PC-9 (cell line): ENCODE results near the gene AGAP3. TPM values are rescaled to one million over a fixed set of nuclear protein-coding genes. Genes with fewer than 3 reads are reported as not detected.

Experiments used
- BruUV-seq: library from RNA; stranded (reverse); fragments of 400-500 nt; replicated peaks from 2 replicates; lab custom pipeline; 2021; lab: Mats Ljungman, UMichigan
- CTCF ChIA-PET: fragments of 300-600 bp; sonication (Branson Sonifier 250); formaldehyde crosslinking; loops from one replicate; lab custom pipeline; 2022; ENCODE audit warnings: antibody characterized with exemption; lab: Charles Lee
- POLR2A ChIA-PET: fragments of 300-600 bp; sonication (Branson Sonifier 250); formaldehyde crosslinking; loops from one replicate; lab custom pipeline; 2022; ENCODE audit warnings: antibody characterized with exemption; ENCODE audit not compliant: unreplicated experiment; lab: Charles Lee
- DNase-seq, 2 experiments: peaks; one replicate each; pipeline versions ENCODE4 v3.0.0 to v3.0.0-alpha.2; 2015 to 2022; ENCODE audit warnings: mixed read lengths in 1 of 2
- H2AFZ ChIP-seq: fragments of 200-600 bp; sonication (generic); 2 replicates; pipeline ENCODE4 v1.8.1; 2017; ENCODE audit warnings: antibody characterized with exemption
- H3F3A ChIP-seq: fragments of 200-600 bp; sonication (generic); 2 replicates; pipeline ENCODE4 v1.8.1; 2017; ENCODE audit warnings: antibody characterized with exemption, mild to moderate bottlenecking, low read depth; ENCODE audit not compliant: insufficient read depth
- H3K27ac ChIP-seq: fragments of 200-600 bp; sonication (generic); 2 replicates; pipeline ENCODE4 v1.6.1; 2016; ENCODE audit warnings: mixed run types
- H3K27me3 ChIP-seq: fragments of 200-600 bp; sonication (generic); 2 replicates; pipeline ENCODE4 v1.6.1; 2016; ENCODE audit warnings: low read depth, mixed run types; ENCODE audit not compliant: insufficient read depth
- H3K36me3 ChIP-seq: fragments of 200-600 bp; sonication (generic); 2 replicates; pipeline ENCODE4 v1.6.1; 2016; ENCODE audit warnings: low read depth, mixed run types
- H3K4me1 ChIP-seq: fragments of 200-600 bp; sonication (generic); replicated peaks from 2 replicates; pipeline ENCODE4 v1.6.1; 2016; ENCODE audit warnings: mixed run types; ENCODE audit not compliant: insufficient read depth
- H3K4me2 ChIP-seq: fragments of 200-600 bp; sonication (generic); 2 replicates; pipeline ENCODE4 v1.6.1; 2017; ENCODE audit warnings: mixed run types
- H3K4me3 ChIP-seq: fragments of 200-600 bp; sonication (generic); 2 replicates; pipeline ENCODE4 v1.6.1; 2016; ENCODE audit warnings: mixed run types
- H3K79me2 ChIP-seq: fragments of 200-600 bp; sonication (generic); 2 replicates; pipeline ENCODE4 v1.6.1; 2017; ENCODE audit warnings: low read depth, mixed run types
- H3K9me2 ChIP-seq: fragments of 200-600 bp; sonication (generic); 2 replicates; pipeline ENCODE4 v1.8.1; 2017; ENCODE audit warnings: mild to moderate bottlenecking; ENCODE audit not compliant: insufficient read depth
- H3K9me3 ChIP-seq: fragments of 200-600 bp; sonication (generic); 2 replicates; pipeline ENCODE4 v1.8.1; 2016; ENCODE audit warnings: low read depth; ENCODE audit not compliant: insufficient read depth
- H4K20me1 ChIP-seq: fragments of 200-600 bp; sonication (generic); 2 replicates; pipeline ENCODE4 v1.8.1; 2017; ENCODE audit not compliant: insufficient read depth
- CTCF ChIP-seq: fragments of 200-600 bp; sonication (generic); conservative IDR thresholded peaks from 2 replicates; pipeline ENCODE4 v1.6.1; 2017; ENCODE audit warnings: mixed run types, antibody characterized with exemption, mild to moderate bottlenecking, moderate library complexity
- EZH2 ChIP-seq: fragments of 200-600 bp; sonication (generic); IDR thresholded peaks from 2 replicates; pipeline ENCODE4 v1.8.0; 2017; ENCODE audit warnings: antibody characterized with exemption, low read depth
- intact Hi-C: fragments of 100-400 bp; cut with micrococcal nuclease; formaldehyde crosslinking; loops from one replicate; pipeline ENCODE4 v1.10.0; 2022; ENCODE audit not compliant: unreplicated experiment
- total RNA-seq: library from RNA; stranded (reverse); gene quantifications from 2 replicates; pipeline ENCODE4 v1.2.3, GENCODE V29; 2021

Gene AGAP3
- total RNA-seq, 1 experiment from 2014 or later, result 103 TPM

GRCh38 chr7:151094675-151095074 lies 8.4 kb downstream of the AGAP3 start:
- H3K79me2 ChIP-seq, result peaks cover 88% of the 10 kb centered on the region
- intact Hi-C loops, result no loop called here
- H3K27ac ChIP-seq, result no peak overlapping the region
- H3K9me3 ChIP-seq, result no peaks in the 10 kb centered on the region
- no TSS peak for BruUV-seq
- H3K9me2 ChIP-seq, result no peaks in the 10 kb centered on the region
- no peak overlapping the region for H3K4me3 ChIP-seq
- no peaks in the 10 kb centered on the region for H3K36me3 ChIP-seq
- POLR2A ChIA-PET, result no interaction called here
- no peaks in the 10 kb centered on the region for H3K27me3 ChIP-seq
- no peak overlapping the region for H2AFZ ChIP-seq
- DNase-seq, result no peak
- TF ChIP-seq EZH2 (no peak), CTCF (no peak)
- peaks cover 13% of the 10 kb centered on the region; the same call in 1 of the 2 replicates for H3F3A ChIP-seq
- H3K4me2 ChIP-seq, result no peak overlapping the region
- CTCF ChIA-PET, result no interaction called here
- H3K4me1 ChIP-seq, result no peaks in the 10 kb centered on the region
- peaks cover 75% of the 10 kb centered on the region for H4K20me1 ChIP-seq

GRCh38 chr7:151095123-151095797 lies 9.0 kb downstream of the AGAP3 start:
- Histone ChIP-seq H3K36me3 (no peaks in the 10 kb centered on the region), H3K27me3 (no peaks in the 10 kb centered on the region), H3K4me3 (no peak overlapping the region), H3K4me2 (no peak overlapping the region), H3F3A (peaks cover 13% of the 10 kb centered on the region; the same call in 1 of the 2 replicates), H2AFZ (no peak overlapping the region), H3K79me2 (peaks cover 86% of the 10 kb centered on the region), H3K27ac (no peak overlapping the region), H3K9me3 (no peaks in the 10 kb centered on the region), H3K9me2 (no peaks in the 10 kb centered on the region), H4K20me1 (peaks cover 74% of the 10 kb centered on the region), H3K4me1 (no peaks in the 10 kb centered on the region)
- ChIA-PET POLR2A (no interaction called here), CTCF (no interaction called here)
- TF ChIP-seq EZH2 (no peak), CTCF (no peak)
- no peak for DNase-seq
- intact Hi-C loops, result no loop called here
- BruUV-seq, result no TSS peak

GRCh38 chr7:151095828-151096475 lies 9.7 kb downstream of the AGAP3 start:
- Histone ChIP-seq H3K4me2 (no peak overlapping the region), H3F3A (peaks cover 13% of the 10 kb centered on the region; the same call in 1 of the 2 replicates), H2AFZ (no peak overlapping the region), H3K79me2 (peaks cover 82% of the 10 kb centered on the region), H3K4me1 (no peaks in the 10 kb centered on the region), H3K9me2 (no peaks in the 10 kb centered on the region), H4K20me1 (peaks cover 73% of the 10 kb centered on the region), H3K9me3 (no peaks in the 10 kb centered on the region), H3K27ac (no peak overlapping the region), H3K27me3 (no peaks in the 10 kb centered on the region), H3K36me3 (no peaks in the 10 kb centered on the region), H3K4me3 (no peak overlapping the region)
- BruUV-seq, result no TSS peak
- TF ChIP-seq EZH2 (no peak), CTCF (no peak)
- intact Hi-C loops, result no loop called here
- no peak for DNase-seq
- ChIA-PET CTCF (no interaction called here), POLR2A (no interaction called here)
